GM21360 (cell line): ENCODE measurements around the gene OR1S1.
"Not testable (repeated sequence)": the region's sequence is repeated elsewhere in the genome, so short reads cannot be mapped to it uniquely, and the experiment has no call there.

Source experiments
- ATAC-seq: cut with Tn5 transposase; IDR thresholded peaks from one replicate; pipeline ENCODE4 v1.9.1; 2021; ENCODE audit warnings: mild to moderate bottlenecking, moderate library complexity; ENCODE audit not compliant: unreplicated experiment

The OR1S1 gene

GRCh38 chr11:58212420-58212819 lies at the start of gene OR1S1:
Gene OR1S1, plus strand, starts transcription at chr11:58212720.
- ATAC-seq: not testable (repeated sequence)

- ATAC-seq: no peak
These were observed 48.1 kb upstream of the OR1S1 start for GRCh38 chr11:58164389-58164788.

- ATAC-seq: no peak
These were observed 47.5 kb upstream of the OR1S1 start for GRCh38 chr11:58164990-58165389.

GRCh38 chr11:58165504-58166106 lies 46.9 kb upstream of the OR1S1 start:
- no peak for ATAC-seq

GRCh38 chr11:58177409-58178054 lies 35.0 kb upstream of the OR1S1 start:
- ATAC-seq: no peak

- no peak for ATAC-seq
These were observed 34.1 kb upstream of the OR1S1 start for GRCh38 chr11:58178444-58178843.

GRCh38 chr11:58179648-58180047 lies 32.9 kb upstream of the OR1S1 start:
- no peak for ATAC-seq

- no peak for ATAC-seq
These were observed 25.6 kb upstream of the OR1S1 start for GRCh38 chr11:58186938-58187337.

- no peak for ATAC-seq
These were observed 23.8 kb upstream of the OR1S1 start, which contains the start of gene OR9Q2 for GRCh38 chr11:58188770-58189169. Gene OR9Q2, plus strand, starts transcription at chr11:58189070. Its CDS starts 1,421 bp downstream, at chr11:58190491.

GRCh38 chr11:58192229-58192628 lies 20.3 kb upstream of the OR1S1 start:
- no peak for ATAC-seq

- ATAC-seq: no peak
These were observed 19.1 kb upstream of the OR1S1 start for GRCh38 chr11:58193391-58193790.

- no peak for ATAC-seq
These were observed 16.6 kb upstream of the OR1S1 start for GRCh38 chr11:58195939-58196338.

GRCh38 chr11:58199271-58199670 lies 13.2 kb upstream of the OR1S1 start:
- ATAC-seq: no peak

GRCh38 chr11:58204042-58204441 lies 8.5 kb upstream of the OR1S1 start, which contains the start of gene OR1S2:
Gene OR1S2, minus strand, starts transcription at chr11:58204142. Its CDS starts 0 bp downstream, at chr11:58204142.
- no peak for ATAC-seq

GRCh38 chr11:58216476-58216875 lies 4.0 kb downstream of the OR1S1 start:
- no peak for ATAC-seq

- ATAC-seq: no peak
These were observed 10.2 kb downstream of the OR1S1 start for GRCh38 chr11:58222721-58223120.

- no peak for ATAC-seq
These were observed 15.6 kb downstream of the OR1S1 start for GRCh38 chr11:58227956-58228615.

- ATAC-seq: no peak
These were observed 31.4 kb downstream of the OR1S1 start for GRCh38 chr11:58243954-58244353.

GRCh38 chr11:58254936-58255335 lies 42.4 kb downstream of the OR1S1 start:
- ATAC-seq: no peak

- ATAC-seq: no peak
These were observed 47.5 kb downstream of the OR1S1 start for GRCh38 chr11:58259983-58260382.
